ENCODE measurements around the gene VWF.
"Not testable (repeated sequence)": the region's sequence is repeated elsewhere in the genome, so short reads cannot be mapped to it uniquely, and the experiment has no call there.

GRCh38 chr12:6010631-6011350 lies 113.7 kb downstream of the VWF start:
- not testable (repeated sequence) for TF ChIP-seq CTCF (conservative IDR thresholded peaks at IDR 0.05; ENCODE audit: low read depth, low read length); EZH2 (IDR thresholded peaks at IDR 0.05; ENCODE audit: low read length, unreplicated experiment); EZH2phosphoT487 (IDR thresholded peaks at IDR 0.05; ENCODE audit: borderline replicate concordance, low read length)

Measured in PC-3 (cell line).